ENCODE data around the gene FAM110D.

DNA sequence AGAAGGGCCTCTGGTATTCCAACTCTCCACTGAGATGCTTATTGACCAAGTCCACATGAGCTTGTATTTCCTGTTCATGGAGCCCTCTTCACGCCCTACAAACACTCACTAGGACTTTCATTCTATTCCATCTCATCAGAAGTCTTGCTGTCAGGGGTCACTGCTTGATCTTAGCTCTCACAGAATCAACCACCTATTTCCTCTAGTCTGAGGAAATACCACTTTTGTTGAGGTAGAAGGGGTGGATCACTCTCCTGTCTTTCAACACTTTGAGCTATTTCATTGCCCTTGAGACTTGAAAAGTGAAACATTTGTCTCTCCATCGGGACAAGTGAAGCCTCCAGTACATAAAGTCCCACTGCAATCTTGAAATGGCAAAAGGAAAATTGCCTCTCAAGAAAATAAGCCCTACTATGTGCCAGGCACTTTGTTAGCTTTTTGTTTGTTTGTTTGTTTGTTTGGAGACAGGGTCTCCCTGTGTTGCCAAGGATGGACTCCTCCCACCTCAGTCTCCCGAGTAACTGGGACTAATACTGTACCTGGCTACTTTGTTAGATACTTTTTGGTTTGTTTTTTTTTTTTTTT, 19.8 kb upstream of the FAM110D start:
- TF ChIP-seq, protein P1, sequence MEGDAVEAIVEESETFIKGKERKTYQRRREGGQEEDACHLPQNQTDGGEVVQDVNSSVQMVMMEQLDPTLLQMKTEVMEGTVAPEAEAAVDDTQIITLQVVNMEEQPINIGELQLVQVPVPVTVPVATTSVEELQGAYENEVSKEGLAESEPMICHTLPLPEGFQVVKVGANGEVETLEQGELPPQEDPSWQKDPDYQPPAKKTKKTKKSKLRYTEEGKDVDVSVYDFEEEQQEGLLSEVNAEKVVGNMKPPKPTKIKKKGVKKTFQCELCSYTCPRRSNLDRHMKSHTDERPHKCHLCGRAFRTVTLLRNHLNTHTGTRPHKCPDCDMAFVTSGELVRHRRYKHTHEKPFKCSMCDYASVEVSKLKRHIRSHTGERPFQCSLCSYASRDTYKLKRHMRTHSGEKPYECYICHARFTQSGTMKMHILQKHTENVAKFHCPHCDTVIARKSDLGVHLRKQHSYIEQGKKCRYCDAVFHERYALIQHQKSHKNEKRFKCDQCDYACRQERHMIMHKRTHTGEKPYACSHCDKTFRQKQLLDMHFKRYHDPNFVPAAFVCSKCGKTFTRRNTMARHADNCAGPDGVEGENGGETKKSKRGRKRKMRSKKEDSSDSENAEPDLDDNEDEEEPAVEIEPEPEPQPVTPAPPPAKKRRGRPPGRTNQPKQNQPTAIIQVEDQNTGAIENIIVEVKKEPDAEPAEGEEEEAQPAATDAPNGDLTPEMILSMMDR (IDR thresholded peaks at IDR 0.05; ENCODE audit: borderline replicate concordance, extremely low read depth, low read length, poor library complexity, severe bottlenecking): no peak
- TF ChIP-seq EZH2 (IDR thresholded peaks at IDR 0.05; ENCODE audit: borderline replicate concordance, low read depth, low read length, severe bottlenecking): no peak

All from DND-41 (cell line).